Measurements from ENCODE around the gene WDR93.

DNA sequence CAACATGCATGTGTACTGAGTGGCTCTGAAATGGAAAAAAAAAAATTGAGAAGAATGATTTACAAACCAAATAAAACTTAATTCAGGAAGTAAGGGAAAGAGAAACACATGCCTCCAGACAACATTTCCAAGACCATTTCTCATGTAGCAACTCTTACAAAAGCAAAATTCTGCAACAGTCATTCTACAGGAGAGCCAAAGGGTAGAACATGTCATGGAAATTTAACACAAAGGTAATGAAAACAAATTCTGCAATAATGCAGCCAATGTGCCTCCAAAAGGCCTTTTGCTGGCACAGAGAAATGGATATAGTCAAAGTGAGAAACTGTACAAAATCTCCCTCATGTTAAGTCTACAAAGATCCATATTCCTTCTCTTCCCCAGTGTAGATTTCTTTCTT, 4.1 kb upstream of the WDR93 start:
- TF ChIP-seq, protein P1, sequence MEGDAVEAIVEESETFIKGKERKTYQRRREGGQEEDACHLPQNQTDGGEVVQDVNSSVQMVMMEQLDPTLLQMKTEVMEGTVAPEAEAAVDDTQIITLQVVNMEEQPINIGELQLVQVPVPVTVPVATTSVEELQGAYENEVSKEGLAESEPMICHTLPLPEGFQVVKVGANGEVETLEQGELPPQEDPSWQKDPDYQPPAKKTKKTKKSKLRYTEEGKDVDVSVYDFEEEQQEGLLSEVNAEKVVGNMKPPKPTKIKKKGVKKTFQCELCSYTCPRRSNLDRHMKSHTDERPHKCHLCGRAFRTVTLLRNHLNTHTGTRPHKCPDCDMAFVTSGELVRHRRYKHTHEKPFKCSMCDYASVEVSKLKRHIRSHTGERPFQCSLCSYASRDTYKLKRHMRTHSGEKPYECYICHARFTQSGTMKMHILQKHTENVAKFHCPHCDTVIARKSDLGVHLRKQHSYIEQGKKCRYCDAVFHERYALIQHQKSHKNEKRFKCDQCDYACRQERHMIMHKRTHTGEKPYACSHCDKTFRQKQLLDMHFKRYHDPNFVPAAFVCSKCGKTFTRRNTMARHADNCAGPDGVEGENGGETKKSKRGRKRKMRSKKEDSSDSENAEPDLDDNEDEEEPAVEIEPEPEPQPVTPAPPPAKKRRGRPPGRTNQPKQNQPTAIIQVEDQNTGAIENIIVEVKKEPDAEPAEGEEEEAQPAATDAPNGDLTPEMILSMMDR (IDR thresholded peaks at IDR 0.05; ENCODE audit: low read depth, low read length, poor library complexity, severe bottlenecking), result no peak
- no peak for TF ChIP-seq EZH2phosphoT487 (IDR thresholded peaks at IDR 0.05; ENCODE audit: borderline replicate concordance, low read length)
